Glutamatergic neuron (in vitro differentiated cells): Measurements from ENCODE around the gene CCDC121. TPM values are rescaled to one million over a fixed set of nuclear protein-coding genes. Genes with fewer than 3 reads are reported as not detected.

ENCODE experiments used
- DNase-seq: peaks from one replicate; pipeline ENCODE4 v3.0.0; 2022
- H3K27ac Mint-ChIP-seq: one replicate; pipeline ENCODE4 v1.8.0; 2020; ENCODE audit warnings: mild to moderate bottlenecking, mixed read lengths, inconsistent platforms; ENCODE audit not compliant: unreplicated experiment
- H3K27me3 Mint-ChIP-seq: one replicate; pipeline ENCODE4 v1.8.0; 2020; ENCODE audit warnings: mild to moderate bottlenecking, moderate library complexity, mixed read lengths, inconsistent platforms; ENCODE audit not compliant: unreplicated experiment
- H3K36me3 Mint-ChIP-seq: one replicate; pipeline ENCODE4 v1.8.0; 2020; ENCODE audit warnings: mild to moderate bottlenecking, mixed read lengths, inconsistent platforms; ENCODE audit not compliant: unreplicated experiment
- H3K4me1 Mint-ChIP-seq: one replicate; pipeline ENCODE4 v1.8.0; 2020; ENCODE audit warnings: mild to moderate bottlenecking, low read depth, mixed read lengths, inconsistent platforms; ENCODE audit not compliant: unreplicated experiment
- H3K4me3 Mint-ChIP-seq: one replicate; pipeline ENCODE4 v1.8.0; 2020; ENCODE audit warnings: mild to moderate bottlenecking, mixed read lengths, inconsistent platforms; ENCODE audit not compliant: unreplicated experiment
- H3K9me3 Mint-ChIP-seq: one replicate; pipeline ENCODE4 v1.8.0; 2020; ENCODE audit warnings: mild to moderate bottlenecking, moderate library complexity, mixed read lengths, inconsistent platforms; ENCODE audit not compliant: unreplicated experiment
- total RNA-seq: library from RNA; stranded (reverse); fragmentation: NEBNext Ultra II Directional; extraction: Animal tissue kit (Norgen Biotek cat#: 25700); gene quantifications from one replicate; pipeline ENCODE4 v1.2.1, GENCODE V29; 2021; ENCODE audit not compliant: unreplicated experiment
- TF ChIP-seq, protein P1 (sequence below): fragments of 200-600 bp; sonication (generic); IDR thresholded peaks from one replicate; pipeline ENCODE4 v1.5.0; 2021; ENCODE audit not compliant: partially characterized antibody, unreplicated experiment

CCDC121 gene
- total RNA-seq, 1 donor from 2014 or later = 5.3 TPM

DNA sequence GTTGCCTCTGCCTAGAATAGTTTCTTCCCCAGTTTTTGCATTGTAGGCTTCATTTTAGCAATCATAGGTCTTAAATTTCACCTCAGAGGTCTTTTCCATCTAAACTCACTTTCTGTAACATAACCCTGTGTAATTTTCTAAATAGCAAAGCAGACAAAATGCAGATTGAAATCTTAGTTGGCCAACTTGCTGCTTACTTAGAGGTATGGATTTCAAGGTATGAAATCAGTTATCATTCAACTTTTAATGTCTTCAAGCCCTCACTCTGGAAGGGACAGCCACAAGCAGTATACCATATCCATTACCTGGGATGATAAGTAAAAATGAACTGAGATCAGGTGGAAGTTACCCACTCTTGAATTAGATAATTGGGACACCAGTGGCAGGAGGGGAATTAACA, 3.9 kb downstream of the CCDC121 start:
- TF ChIP-seq, protein P1, sequence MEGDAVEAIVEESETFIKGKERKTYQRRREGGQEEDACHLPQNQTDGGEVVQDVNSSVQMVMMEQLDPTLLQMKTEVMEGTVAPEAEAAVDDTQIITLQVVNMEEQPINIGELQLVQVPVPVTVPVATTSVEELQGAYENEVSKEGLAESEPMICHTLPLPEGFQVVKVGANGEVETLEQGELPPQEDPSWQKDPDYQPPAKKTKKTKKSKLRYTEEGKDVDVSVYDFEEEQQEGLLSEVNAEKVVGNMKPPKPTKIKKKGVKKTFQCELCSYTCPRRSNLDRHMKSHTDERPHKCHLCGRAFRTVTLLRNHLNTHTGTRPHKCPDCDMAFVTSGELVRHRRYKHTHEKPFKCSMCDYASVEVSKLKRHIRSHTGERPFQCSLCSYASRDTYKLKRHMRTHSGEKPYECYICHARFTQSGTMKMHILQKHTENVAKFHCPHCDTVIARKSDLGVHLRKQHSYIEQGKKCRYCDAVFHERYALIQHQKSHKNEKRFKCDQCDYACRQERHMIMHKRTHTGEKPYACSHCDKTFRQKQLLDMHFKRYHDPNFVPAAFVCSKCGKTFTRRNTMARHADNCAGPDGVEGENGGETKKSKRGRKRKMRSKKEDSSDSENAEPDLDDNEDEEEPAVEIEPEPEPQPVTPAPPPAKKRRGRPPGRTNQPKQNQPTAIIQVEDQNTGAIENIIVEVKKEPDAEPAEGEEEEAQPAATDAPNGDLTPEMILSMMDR = no peak
- peaks cover 2% of the 10 kb centered on the region for H3K27me3 Mint-ChIP-seq
- H3K27ac Mint-ChIP-seq = no peak overlapping the region
- peaks cover 7% of the 10 kb centered on the region for H3K4me1 Mint-ChIP-seq
- no peaks in the 10 kb centered on the region for H3K9me3 Mint-ChIP-seq
- no peak for DNase-seq
- H3K4me3 Mint-ChIP-seq = no peak overlapping the region
- peaks cover 5% of the 10 kb centered on the region for H3K36me3 Mint-ChIP-seq

DNA sequence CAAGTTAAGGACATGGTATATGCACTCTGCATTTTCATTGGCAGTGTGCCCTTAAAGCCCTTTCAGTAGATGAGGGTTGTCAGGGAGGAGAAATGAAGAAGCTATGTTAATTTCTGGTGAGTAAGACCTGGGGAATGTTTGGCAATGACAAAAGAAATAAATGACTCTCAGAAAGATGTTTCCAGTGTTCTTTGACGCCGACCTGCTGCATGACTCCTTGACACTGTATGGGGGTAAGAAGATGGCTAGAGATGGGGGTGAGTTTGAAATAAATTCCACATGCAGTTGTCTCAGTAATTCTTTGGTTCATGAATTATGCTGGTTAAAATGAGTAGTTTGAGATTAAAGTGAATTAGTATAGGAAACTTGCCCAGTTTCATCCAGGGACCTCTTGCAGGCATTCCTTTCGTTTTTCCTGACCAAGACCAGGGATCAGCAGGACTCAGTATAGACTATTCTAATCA, 5.9 kb downstream of the CCDC121 start:
- H3K4me1 Mint-ChIP-seq = peaks cover 4% of the 10 kb centered on the region
- no peak overlapping the region for H3K4me3 Mint-ChIP-seq
- peaks cover 2% of the 10 kb centered on the region for H3K27me3 Mint-ChIP-seq
- no peak overlapping the region for H3K27ac Mint-ChIP-seq
- TF ChIP-seq, protein P1 = no peak
- H3K9me3 Mint-ChIP-seq = no peaks in the 10 kb centered on the region
- peaks cover 5% of the 10 kb centered on the region for H3K36me3 Mint-ChIP-seq
- DNase-seq = no peak

DNA sequence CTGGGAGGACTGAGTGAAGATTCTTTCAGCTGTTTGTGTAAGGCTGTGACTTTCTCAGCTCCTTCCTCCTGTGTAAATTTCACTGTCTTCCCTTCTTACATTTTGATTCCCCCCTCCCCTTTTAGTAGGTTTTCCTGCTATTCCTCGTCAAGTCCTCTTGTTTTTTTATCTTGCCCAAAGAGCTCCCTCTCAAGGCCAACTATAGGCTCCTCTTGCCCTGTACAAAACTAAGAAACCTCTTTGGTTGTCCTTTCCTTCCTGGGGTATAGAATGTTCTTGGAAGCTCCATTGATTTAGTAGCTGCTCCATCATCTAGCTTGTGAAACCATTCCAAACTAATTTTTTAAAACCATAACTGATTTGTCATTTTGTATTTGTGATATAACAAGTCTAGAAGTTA, 7.3 kb downstream of the CCDC121 start:
- TF ChIP-seq, protein P1 = no peak
- no peak for DNase-seq
- Mint-ChIP-seq H3K27me3 (peaks cover 2% of the 10 kb centered on the region), H3K36me3 (peaks cover 5% of the 10 kb centered on the region), H3K9me3 (no peaks in the 10 kb centered on the region), H3K4me1 (no peaks in the 10 kb centered on the region), H3K27ac (no peak overlapping the region), H3K4me3 (no peak overlapping the region)

DNA sequence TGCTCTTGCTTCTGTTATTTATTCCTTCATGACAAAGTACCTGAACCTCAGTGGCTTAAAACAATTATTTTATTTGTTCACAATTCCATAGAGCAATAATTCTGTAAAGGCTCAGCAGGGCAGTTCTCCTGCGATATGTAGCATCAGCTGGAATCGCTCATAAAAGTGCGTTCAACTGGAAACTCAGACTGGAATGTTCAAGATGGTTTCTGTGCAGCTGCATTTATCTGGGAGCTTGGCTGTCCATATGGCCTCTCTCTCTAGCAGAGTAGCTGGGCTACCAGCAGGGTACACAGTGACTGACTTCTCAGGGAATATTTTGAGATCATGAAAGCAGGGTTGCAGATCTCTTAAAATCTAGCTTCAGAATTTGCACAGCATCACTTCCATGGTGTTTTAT, 13.5 kb downstream of the CCDC121 start:
- no peaks in the 10 kb centered on the region for H3K36me3 Mint-ChIP-seq

DNA sequence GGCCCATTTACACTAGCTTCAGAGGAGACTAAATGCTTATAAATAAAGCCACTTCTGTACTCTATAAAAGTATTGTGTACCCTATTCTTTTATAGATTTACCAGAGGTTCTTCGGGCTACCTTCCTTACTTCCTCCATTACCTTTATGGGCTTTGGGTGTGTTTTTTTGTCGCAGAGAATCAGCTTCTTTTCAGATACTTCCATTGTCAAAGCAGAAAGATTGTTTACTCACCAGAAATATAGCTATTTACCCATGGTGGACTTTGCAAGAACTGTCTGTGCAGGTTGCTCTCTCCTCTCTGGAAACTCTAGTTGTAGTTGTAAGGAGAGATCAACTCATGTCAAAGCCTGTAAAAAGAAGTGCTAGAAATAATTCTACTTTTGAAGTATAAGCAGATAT, 14.8 kb downstream of the CCDC121 start:
- no peaks in the 10 kb centered on the region for H3K9me3 Mint-ChIP-seq
- no peak overlapping the region for H3K4me3 Mint-ChIP-seq
- no peaks in the 10 kb centered on the region for H3K27me3 Mint-ChIP-seq
- H3K27ac Mint-ChIP-seq = no peak overlapping the region
- peaks cover 7% of the 10 kb centered on the region for H3K4me1 Mint-ChIP-seq
- DNase-seq = no peak
- TF ChIP-seq, protein P1 = no peak
- H3K36me3 Mint-ChIP-seq = no peaks in the 10 kb centered on the region

More for the DNA sequence above, 13.5 kb downstream of the CCDC121 start:
- DNase-seq = no peak
- peak overlapping the region; percentile 86 for H3K27ac Mint-ChIP-seq
- H3K9me3 Mint-ChIP-seq = no peaks in the 10 kb centered on the region
- H3K27me3 Mint-ChIP-seq = no peaks in the 10 kb centered on the region
- peak overlapping the region; percentile 2 for H3K4me3 Mint-ChIP-seq
- H3K4me1 Mint-ChIP-seq = peaks cover 7% of the 10 kb centered on the region
- TF ChIP-seq, protein P1 = no peak
